Stomach (tissue), 4 donors: ENCODE data around the gene DCP1B.

Experiments used
- EP300 ChIP-seq: sonication (generic); formaldehyde crosslinking; IDR thresholded peaks from one replicate; pipeline ENCODE4 v1.6.1; 2017; ENCODE audit warnings: antibody characterized with exemption
- POLR2A ChIP-seq, 4 donors: fragments of 450-650 bp; IDR thresholded peaks; one replicate each; pipeline ENCODE4 v1.6.1; 2016; ENCODE audit warnings: antibody characterized with exemption in 4 of 4, control low read depth in 2 of 4, mild to moderate bottlenecking in 1 of 4, moderate library complexity in 1 of 4
- POLR2AphosphoS5 ChIP-seq, 3 donors: sonication (generic); formaldehyde crosslinking; IDR thresholded peaks; one replicate each; pipeline ENCODE4 v1.6.1; 2016; ENCODE audit warnings: antibody characterized with exemption in 3 of 3

DNA sequence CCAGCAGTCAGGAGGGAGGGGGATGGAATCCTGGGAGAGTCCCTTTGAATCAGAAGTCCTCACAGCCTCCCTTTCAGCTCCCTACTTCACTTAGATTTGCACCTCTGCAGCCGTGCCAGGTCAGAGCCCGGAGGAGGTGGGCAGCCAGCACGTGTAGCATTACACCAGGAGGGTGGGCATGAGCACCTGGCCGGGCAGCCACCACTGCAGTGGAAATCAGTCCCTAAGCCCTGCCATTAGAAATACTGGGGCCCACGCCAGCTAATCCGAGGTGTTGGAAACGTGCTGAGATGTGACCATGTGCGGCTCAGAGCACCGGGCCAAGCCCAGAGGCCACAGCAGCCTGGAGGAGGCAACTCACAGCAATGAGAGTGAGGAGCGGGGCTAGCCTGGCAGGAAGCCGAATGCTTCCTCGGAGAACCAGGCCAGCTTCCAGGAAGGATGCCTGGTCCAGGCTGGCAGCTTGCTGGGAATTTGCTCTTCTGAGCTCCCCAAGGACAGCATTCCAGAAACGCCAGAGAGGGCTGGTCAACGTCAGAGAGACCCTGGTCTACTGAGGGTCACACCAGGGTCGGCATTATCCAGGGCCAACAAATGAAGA is 76.4 kb downstream of the DCP1B start:
- TF ChIP-seq POLR2A (IDR thresholded peaks at IDR 0.05): no peak
- no peak for TF ChIP-seq EP300
- TF ChIP-seq POLR2AphosphoS5 (IDR thresholded peaks at IDR 0.05): peak in 1 of 3 donors; percentile 75
